GM23248 (cell line): Measurements from ENCODE around the gene PTPRN2. TPM values are rescaled to one million over a fixed set of nuclear protein-coding genes. Genes with fewer than 3 reads are reported as not detected.
"Not testable (repeated sequence)": the region's sequence is repeated elsewhere in the genome, so short reads cannot be mapped to it uniquely, and the experiment has no call there.

Source experiments
- DNase-seq: peaks from one replicate; pipeline ENCODE4 v3.0.0-alpha.2; 2015
- H2AFZ ChIP-seq: fragments of 200-600 bp; sonication (generic); 2 replicates; pipeline ENCODE4 v1.6.1; 2016; ENCODE audit warnings: antibody characterized with exemption
- H3F3A ChIP-seq: fragments of 200-600 bp; sonication (generic); 2 replicates; pipeline ENCODE4 v1.6.1; 2016; ENCODE audit warnings: mild to moderate bottlenecking, antibody characterized with exemption, mixed run types; ENCODE audit not compliant: insufficient read depth
- H3K27ac ChIP-seq: fragments of 200-600 bp; sonication (generic); 2 replicates; pipeline ENCODE4 v1.5.1; 2016; ENCODE audit warnings: mild to moderate bottlenecking
- H3K27me3 ChIP-seq: fragments of 200-600 bp; sonication (generic); replicated peaks from 2 replicates; pipeline ENCODE4 v1.6.1; 2016; ENCODE audit warnings: mild to moderate bottlenecking; ENCODE audit not compliant: insufficient read depth
- H3K36me3 ChIP-seq: fragments of 200-600 bp; sonication (generic); 2 replicates; pipeline ENCODE4 v1.6.1; 2016; ENCODE audit warnings: low read depth, mild to moderate bottlenecking
- H3K4me1 ChIP-seq: fragments of 200-600 bp; sonication (generic); 2 replicates; pipeline ENCODE4 v1.6.1; 2016; ENCODE audit warnings: mild to moderate bottlenecking; ENCODE audit not compliant: insufficient read depth
- H3K4me2 ChIP-seq: fragments of 200-600 bp; sonication (generic); one replicate; pipeline ENCODE4 v1.6.1; 2016; ENCODE audit warnings: mild to moderate bottlenecking; ENCODE audit not compliant: unreplicated experiment
- H3K4me3 ChIP-seq: fragments of 200-600 bp; sonication (generic); 2 replicates; pipeline ENCODE4 v1.5.1; 2016; ENCODE audit warnings: mild to moderate bottlenecking
- H3K79me2 ChIP-seq: fragments of 200-600 bp; sonication (generic); 2 replicates; pipeline ENCODE4 v1.6.1; 2016; ENCODE audit warnings: mild to moderate bottlenecking; ENCODE audit not compliant: insufficient read depth
- H3K9ac ChIP-seq: fragments of 200-600 bp; sonication (generic); 2 replicates; pipeline ENCODE4 v1.6.1; 2016; ENCODE audit warnings: mild to moderate bottlenecking
- H3K9me2 ChIP-seq: fragments of 200-600 bp; sonication (generic); 2 replicates; pipeline ENCODE4 v1.6.1; 2016; ENCODE audit warnings: mixed run types, mild to moderate bottlenecking, moderate library complexity; ENCODE audit not compliant: insufficient read depth
- H3K9me3 ChIP-seq: fragments of 200-600 bp; sonication (generic); one replicate; pipeline ENCODE4 v1.6.1; 2017; ENCODE audit warnings: low read depth
- H4K20me1 ChIP-seq: fragments of 200-600 bp; sonication (generic); 2 replicates; pipeline ENCODE4 v1.6.0; 2016; ENCODE audit not compliant: insufficient read depth
- EZH2 ChIP-seq: fragments of 200-600 bp; sonication (generic); IDR thresholded peaks from 2 replicates; pipeline ENCODE4 v1.6.1; 2018; ENCODE audit warnings: antibody characterized with exemption, mild to moderate bottlenecking; ENCODE audit not compliant: insufficient read depth, poor library complexity, severe bottlenecking
- EZH2phosphoT487 ChIP-seq: fragments of 200-600 bp; sonication (generic); IDR thresholded peaks from 2 replicates; pipeline ENCODE4 v1.6.1; 2018; ENCODE audit warnings: antibody characterized with exemption, moderate library complexity, mild to moderate bottlenecking, low read depth; ENCODE audit not compliant: insufficient read depth
- WGBS, 2 experiments: methylation state at CpG; one replicate each; pipeline ENCODE4 v1.1.6; 2015 to 2017; ENCODE audit warnings: low lambda C conversion rate in 2 of 2, low coverage in 1 of 2; ENCODE audit errors: missing lambda C conversion rate in 2 of 2; 5-methylcytosine and 5-hydroxymethylcytosine counted together
- in situ Hi-C: fragments of 300-500 bp; cut with MboI; formaldehyde crosslinking; loops from 2 replicates; pipeline ENCODE4 v1.15.0; 2020
- polyA plus RNA-seq: library from polyadenylated mRNA; unstranded; fragments of >200 nt; fragmentation: Nextera tagmentation; extraction: Ambion mirVana; gene quantifications from 2 replicates; pipeline ENCODE4 v1.2.1, GENCODE V29; 2016
- total RNA-seq: library from RNA; depleted of rRNA; stranded (reverse); fragments of >200 nt; shearing (Covaris generic); gene quantifications from 2 replicates; pipeline ENCODE4 v1.2.3, GENCODE V29; 2014

Gene PTPRN2
- total and polyA plus RNA-seq, 2 experiments from 2014 or later = 0.13 TPM; not detected in 1

GRCh38 chr7:157903296-157903695 is 684.3 kb downstream of the PTPRN2 start:
- H3K36me3 ChIP-seq = no peaks in the 10 kb centered on the region
- H3F3A ChIP-seq = no peaks in the 10 kb centered on the region
- no peaks in the 10 kb centered on the region for H4K20me1 ChIP-seq
- H2AFZ ChIP-seq = no peak overlapping the region
- H3K9me3 ChIP-seq = no peaks in the 10 kb centered on the region
- H3K9ac ChIP-seq = no peak overlapping the region
- no peak for DNase-seq
- 38 to 40% methylated on average over 9 of the region's 9 CpGs for WGBS, 2 experiments
- H3K27ac ChIP-seq = no peak overlapping the region
- no peaks in the 10 kb centered on the region for H3K4me1 ChIP-seq
- no peak for TF ChIP-seq EZH2phosphoT487
- TF ChIP-seq EZH2 = no peak
- no peak overlapping the region for H3K4me3 ChIP-seq
- no peaks in the 10 kb centered on the region for H3K79me2 ChIP-seq
- H3K27me3 ChIP-seq = no peaks in the 10 kb centered on the region
- no peaks in the 10 kb centered on the region for H3K9me2 ChIP-seq
- H3K4me2 ChIP-seq = no peak overlapping the region
- in situ Hi-C loops = no loop called here

- H3K9me3 ChIP-seq, H3K4me2 ChIP-seq, DNase-seq, H3K4me1 ChIP-seq, H2AFZ ChIP-seq, H3K9me2 ChIP-seq, H4K20me1 ChIP-seq, H3K79me2 ChIP-seq, H3K36me3 ChIP-seq, H3K4me3 ChIP-seq, H3K9ac ChIP-seq, in situ Hi-C loops, H3K27me3 ChIP-seq, H3K27ac ChIP-seq, H3F3A ChIP-seq: not testable (repeated sequence)
- 49 to 58% methylated on average over 20 to 45 of the region's 45 CpGs for WGBS, 2 experiments
Measured at GRCh38 chr7:157901816-157902610, 685.6 kb downstream of the PTPRN2 start.

- Histone ChIP-seq H3K79me2 (no peaks in the 10 kb centered on the region), H3K4me1 (no peaks in the 10 kb centered on the region), H2AFZ (no peak overlapping the region), H3K36me3 (no peaks in the 10 kb centered on the region), H4K20me1 (no peaks in the 10 kb centered on the region), H3K4me3 (no peak overlapping the region), H3K27ac (no peak overlapping the region), H3K27me3 (no peaks in the 10 kb centered on the region), H3K9me3 (no peaks in the 10 kb centered on the region), H3K9ac (no peak overlapping the region), H3F3A (no peaks in the 10 kb centered on the region), H3K9me2 (no peaks in the 10 kb centered on the region), H3K4me2 (no peak overlapping the region)
- TF ChIP-seq EZH2 (no peak), EZH2phosphoT487 (no peak)
- 32 to 50% methylated on average over 10 to 14 of the region's 14 CpGs for WGBS, 2 experiments
- no peak for DNase-seq
- in situ Hi-C loops = no loop called here
Measured at GRCh38 chr7:157901166-157901565, 686.5 kb downstream of the PTPRN2 start.

- Histone ChIP-seq H3K27ac (no peak overlapping the region), H3K79me2 (no peaks in the 10 kb centered on the region), H3K9ac (no peak overlapping the region), H4K20me1 (no peaks in the 10 kb centered on the region), H3F3A (no peaks in the 10 kb centered on the region), H3K9me3 (no peaks in the 10 kb centered on the region), H3K4me1 (no peaks in the 10 kb centered on the region), H2AFZ (no peak overlapping the region), H3K4me2 (no peak overlapping the region), H3K4me3 (no peak overlapping the region), H3K9me2 (no peaks in the 10 kb centered on the region), H3K36me3 (no peaks in the 10 kb centered on the region), H3K27me3 (no peaks in the 10 kb centered on the region)
- in situ Hi-C loops = no loop called here
- WGBS, 2 experiments = 7 to 8% methylated on average over 3 to 4 of the region's 4 CpGs
- TF ChIP-seq EZH2 (no peak), EZH2phosphoT487 (no peak)
- DNase-seq = no peak
Measured at GRCh38 chr7:157900556-157900955, 687.1 kb downstream of the PTPRN2 start.
